Measurements from ENCODE around the gene FXR2. TPM values are rescaled to one million over a fixed set of nuclear protein-coding genes. Genes with fewer than 3 reads are reported as not detected.

The FXR2 gene
- total and polyA plus RNA-seq, 9 of the 15 experiments (the other 6 are each of a cell fraction or from before 2014, with no cell fraction given): 2.0 to 49.3 (median 24.5) TPM

- H2AFZ ChIP-seq (ENCODE audit: low read depth, low read length): no peak overlapping the region
- no peaks in the 10 kb centered on the region for H3K9me1 ChIP-seq (ENCODE audit: control insufficient read depth, insufficient read depth, low read length)
- H3K27ac ChIP-seq (ENCODE audit: extremely low read depth, low read depth, low read length): no peak overlapping the region
- no peak overlapping the region for H3K9ac ChIP-seq (ENCODE audit: insufficient read depth in 1 of 2, low read depth in 2 of 2, low read length in 2 of 2)
- POLR2A ChIA-PET: no interaction called here
- 80% methylated on average over 1 of the region's 6 CpGs for WGBS (ENCODE audit: insufficient coverage, low coverage, missing lambda C conversion rate)
- no peaks in the 10 kb centered on the region for H3K9me3 ChIP-seq (replicated peaks; ENCODE audit: control insufficient read depth, insufficient read depth, low read depth, low read length)
- BruUV-seq (replicated peaks): no TSS peak
- no peaks in the 10 kb centered on the region for H3K27me3 ChIP-seq (ENCODE audit: control insufficient read depth in 2 of 2, insufficient read depth in 2 of 2, low read length in 2 of 2)
- CTCF ChIA-PET (ENCODE audit: low intra/inter-chr PET ratio): no interaction called here
- no peaks in the 10 kb centered on the region for H4K20me1 ChIP-seq (replicated peaks; ENCODE audit: control insufficient read depth, insufficient read depth, low read length)
- H3K79me2 ChIP-seq (ENCODE audit: control insufficient read depth, insufficient read depth, low read length): no peaks in the 10 kb centered on the region
- no peak for DNase-seq (ENCODE audit: extremely low read depth in 1 of 4, low spot score in 3 of 4)
- TF ChIP-seq PTRF (tag; IDR thresholded peaks at IDR 0.05): no peak
- TF ChIP-seq NCOR1 (IDR thresholded peaks at IDR 0.05): no peak
- TF ChIP-seq ZNF512 (tag; IDR thresholded peaks at IDR 0.05): no peak
- no peak for TF ChIP-seq PRMT5 (CRISPR knock-in tag; IDR thresholded peaks at IDR 0.05)
- TF ChIP-seq ETV1 (tag; conservative IDR thresholded peaks at IDR 0.05; ENCODE audit: low read depth): no peak
- peaks cover 8 to 33% of the 10 kb centered on the region in 2 experiments; a peak in 4 of 5 replicates for H3K4me1 ChIP-seq (replicated peaks in 1 of 2; ENCODE audit: control insufficient read depth in 2 of 2, insufficient read depth in 2 of 2, low read length in 2 of 2)
- no peak overlapping the region for H3K4me3 ChIP-seq
- no peaks in the 10 kb centered on the region for H3K36me3 ChIP-seq (ENCODE audit: control insufficient read depth, insufficient read depth, low read length)
- in situ Hi-C loops (cut with MboI) (loop anchor here (10.0 to 25.0 kb wide), 2 partner anchors 198 to 515 kb away; partner anchors contain the start of genes KCTD11, SLC16A11, SLC16A13 and TMEM95), intact Hi-C loops (cut with micrococcal nuclease) (no loop called here)
- ATAC-seq: no peak
- FAIRE-seq: no peak
- H3K4me2 ChIP-seq (ENCODE audit: insufficient read depth, low read length): no peak overlapping the region
Observed at GRCh38 chr17:7552621-7553051, 62.1 kb downstream of the FXR2 start.

All from K562 (cell line).